CD14-positive monocyte (primary cell): ENCODE measurements around the gene RFX4. TPM values are rescaled to one million over a fixed set of nuclear protein-coding genes. Genes with fewer than 3 reads are reported as not detected.

Source experiments
- DNase-seq, 3 donors: peaks; one replicate each; pipeline ENCODE4 v3.0.0-alpha.2; 2011 to 2022
- H2AFZ ChIP-seq: 2 replicates; pipeline ENCODE4 v1.6.0; 2012; ENCODE audit warnings: mild to moderate bottlenecking, low read depth, low read length, inconsistent platforms; ENCODE audit not compliant: insufficient read depth, poor library complexity, severe bottlenecking
- H3K27ac ChIP-seq, 2 donors: 1 replicate in 1 of 2; 2 replicates in 1 of 2; pipeline ENCODE4 v1.5.1; 2012 to 2013; ENCODE audit warnings: low read length in 2 of 2, control low read depth in 1 of 2, inconsistent platforms in 1 of 2, low read depth in 1 of 2, mild to moderate bottlenecking in 1 of 2
- H3K27me3 ChIP-seq, 2 donors: one replicate each; pipeline versions ENCODE4 v1.6.0 to v1.6.1; 2011 to 2013; ENCODE audit warnings: low read length in 2 of 2; ENCODE audit not compliant: control insufficient read depth in 2 of 2, insufficient read depth in 2 of 2
- H3K36me3 ChIP-seq, 2 donors: replicated peaks in 1 of 2; 1 replicate in 1 of 2; 2 replicates in 1 of 2; pipeline versions ENCODE4 v1.5.1 to v1.6.1; 2012 to 2013; ENCODE audit warnings: low read length in 2 of 2, control low read depth in 1 of 2, inconsistent platforms in 1 of 2, mild to moderate bottlenecking in 1 of 2; ENCODE audit not compliant: insufficient read depth in 2 of 2, control insufficient read depth in 1 of 2
- H3K4me1 ChIP-seq, 2 donors: 1 replicate in 1 of 2; 2 replicates in 1 of 2; pipeline versions ENCODE4 v1.5.1 to v1.6.1; 2012 to 2013; ENCODE audit warnings: low read length in 2 of 2, control low read depth in 1 of 2, inconsistent platforms in 1 of 2, mild to moderate bottlenecking in 1 of 2, moderate library complexity in 1 of 2; ENCODE audit not compliant: insufficient read depth in 2 of 2, control insufficient read depth in 1 of 2
- H3K4me2 ChIP-seq: replicated peaks from 2 replicates; pipeline ENCODE3; 2012; ENCODE audit warnings: low read length, moderate library complexity, mild to moderate bottlenecking; ENCODE audit not compliant: poor library complexity, severe bottlenecking; ENCODE audit errors: extremely low read depth
- H3K4me3 ChIP-seq, 3 experiments: fragments of 200-600 bp in 1 of 3; sonication (generic) in 1 of 3; replicated peaks in 1 of 3; 1 replicate in 2 of 3; 2 replicates in 1 of 3; pipeline ENCODE4 v1.5.1; 2011 to 2013; ENCODE audit warnings: low read length in 3 of 3, mild to moderate bottlenecking in 3 of 3, control low read depth in 2 of 3, low read depth in 2 of 3, inconsistent platforms in 1 of 3, moderate library complexity in 1 of 3
- H3K79me2 ChIP-seq: 2 replicates; pipeline ENCODE4 v1.6.0; 2012; ENCODE audit warnings: mild to moderate bottlenecking, control low read depth, inconsistent platforms, low read length, moderate library complexity; ENCODE audit not compliant: insufficient read depth
- H3K9ac ChIP-seq: 2 replicates; pipeline ENCODE4 v1.6.0; 2017; ENCODE audit warnings: low read length, mild to moderate bottlenecking; ENCODE audit not compliant: insufficient read depth, poor library complexity, severe bottlenecking
- H3K9me3 ChIP-seq, 2 donors: replicated peaks in 1 of 2; 1 replicate in 1 of 2; 2 replicates in 1 of 2; pipeline versions ENCODE4 v1.5.1 to v1.6.1; 2012 to 2013; ENCODE audit warnings: low read length in 2 of 2, control low read depth in 1 of 2; ENCODE audit not compliant: control insufficient read depth in 1 of 2, insufficient read depth in 1 of 2
- H4K20me1 ChIP-seq: 2 replicates; pipeline ENCODE4 v1.6.0; 2012; ENCODE audit warnings: mild to moderate bottlenecking, low read length, control low read depth, moderate library complexity; ENCODE audit not compliant: insufficient read depth
- H3K27ac Mint-ChIP-seq, 7 donors: one replicate each; pipeline ENCODE4 v1.8.0; 2020; ENCODE audit warnings: mild to moderate bottlenecking in 7 of 7, mixed read lengths in 7 of 7, moderate library complexity in 6 of 7, inconsistent platforms in 2 of 7
- H3K27me3 Mint-ChIP-seq, 3 donors: one replicate each; pipeline ENCODE4 v1.8.0; 2021 to 2022; ENCODE audit warnings: low read depth in 3 of 3, mild to moderate bottlenecking in 3 of 3, mixed read lengths in 3 of 3, moderate library complexity in 3 of 3, inconsistent platforms in 1 of 3
- H3K36me3 Mint-ChIP-seq, 2 donors: one replicate each; pipeline ENCODE4 v1.8.0; 2020; ENCODE audit warnings: mixed read lengths in 2 of 2, inconsistent platforms in 1 of 2, mild to moderate bottlenecking in 1 of 2
- H3K4me1 Mint-ChIP-seq: one replicate; pipeline ENCODE4 v1.8.0; 2020; ENCODE audit warnings: mild to moderate bottlenecking, mixed read lengths
- H3K4me3 Mint-ChIP-seq, 2 donors: one replicate each; pipeline ENCODE4 v1.8.0; 2020; ENCODE audit warnings: mild to moderate bottlenecking in 2 of 2, mixed read lengths in 2 of 2, moderate library complexity in 1 of 2
- H3K9me3 Mint-ChIP-seq, 7 donors: one replicate each; pipeline ENCODE4 v1.8.0; 2020 to 2022; ENCODE audit warnings: mixed read lengths in 7 of 7, mild to moderate bottlenecking in 6 of 7, moderate library complexity in 6 of 7, inconsistent platforms in 2 of 7
- CTCF ChIP-seq: fragments of 200-600 bp; IDR thresholded peaks from one replicate; pipeline ENCODE4 v1.8.0; 2022; ENCODE audit warnings: antibody characterized with exemption, mild to moderate bottlenecking
- WGBS: methylation state at CpG from one replicate; pipeline ENCODE4 v1.1.5; 2013; ENCODE audit warnings: missing lambda C conversion rate; ENCODE audit not compliant: insufficient coverage; 5-methylcytosine and 5-hydroxymethylcytosine counted together
- intact Hi-C, 2 donors: fragments of 100-400 bp; cut with micrococcal nuclease; formaldehyde crosslinking; loops; one replicate each; pipeline versions ENCODE4 v1.15.0 to v1.15.1; 2023
- polyA plus RNA-seq, 3 donors: library from polyadenylated mRNA; depleted of rRNA in 1 of 3; unstranded in 2 of 3; stranded (reverse) in 1 of 3; fragments of 300-500 nt in 2 of 3; fragments of >200 nt in 1 of 3; fragmentation: Illumina TruSeq in 2 of 3; gene quantifications; 1 replicate in 2 of 3; 2 replicates in 1 of 3; pipeline ENCODE4 v1.2.3, GENCODE V29; 2012 to 2021

RFX4 gene
- polyA plus RNA-seq, 3 donors = not detected

- Histone ChIP-seq H2AFZ (no peak overlapping the region), H3K27me3 (no peaks in the 10 kb centered on the region), H3K9ac (no peak overlapping the region), H3K9me3 (peaks cover 0 to 6% of the 10 kb centered on the region in 2 donors), H4K20me1 (no peaks in the 10 kb centered on the region), H3K36me3 (no peaks in the 10 kb centered on the region), H3K27ac (no peak overlapping the region), H3K4me3 (no peak overlapping the region), H3K79me2 (no peaks in the 10 kb centered on the region), H3K4me2 (no peak overlapping the region), H3K4me1 (no peaks in the 10 kb centered on the region)
- TF ChIP-seq CTCF = no peak
- Mint-ChIP-seq H3K4me1 (no peaks in the 10 kb centered on the region), H3K27me3 (peaks cover 4 to 23% (median 12%) of the 10 kb centered on the region in 3 donors), H3K36me3 (no peaks in the 10 kb centered on the region), H3K27ac (no peak overlapping the region), H3K4me3 (no peak overlapping the region), H3K9me3 (peaks cover 0 to 10% (median 5%) of the 10 kb centered on the region in 7 donors)
- WGBS = no CpG with 5 or more reads among the region's 3 CpGs
- intact Hi-C loops = no loop called here
- DNase-seq = no peak
Measured at GRCh38 chr12:106655577-106655976, 72.8 kb downstream of the RFX4 start.

- Mint-ChIP-seq H3K9me3 (peaks cover 6 to 18% (median 12%) of the 10 kb centered on the region in 7 donors), H3K36me3 (no peaks in the 10 kb centered on the region), H3K27me3 (peaks cover 4 to 19% (median 11%) of the 10 kb centered on the region in 3 donors), H3K27ac (no peak overlapping the region), H3K4me1 (no peaks in the 10 kb centered on the region), H3K4me3 (no peak overlapping the region)
- H3K36me3 ChIP-seq = no peaks in the 10 kb centered on the region
- no peak for TF ChIP-seq CTCF
- no peaks in the 10 kb centered on the region for H3K27me3 ChIP-seq
- H3K9me3 ChIP-seq = peaks cover 5 to 8% of the 10 kb centered on the region in 2 donors
- H3K27ac ChIP-seq = no peak overlapping the region
- H3K4me3 ChIP-seq = no peak overlapping the region
- H3K4me1 ChIP-seq = no peaks in the 10 kb centered on the region
- no peak overlapping the region for H2AFZ ChIP-seq
- H4K20me1 ChIP-seq = no peaks in the 10 kb centered on the region
- DNase-seq = no peak
- WGBS = 75% methylated on average over 1 of the region's 3 CpGs
- intact Hi-C loops = no loop called here
- H3K9ac ChIP-seq = no peak overlapping the region
- H3K4me2 ChIP-seq = no peak overlapping the region
- no peaks in the 10 kb centered on the region for H3K79me2 ChIP-seq
Measured at GRCh38 chr12:106657488-106657887, 74.7 kb downstream of the RFX4 start.
